Stomach (tissue), 9 donors: ENCODE measurements around the gene MBOAT2. TPM values are rescaled to one million over a fixed set of nuclear protein-coding genes. Genes with fewer than 3 reads are reported as not detected.

ENCODE experiments used
- DNase-seq, 2 donors: peaks; one replicate each; pipeline versions ENCODE4 v3.0.0 to v3.0.0-alpha.2; 2013 to 2019
- H3K27ac ChIP-seq, 5 donors: fragments of 200-600 bp in 4 of 5; sonication (generic) in 4 of 5; one replicate each; pipeline ENCODE4 v1.5.1; 2013 to 2019; ENCODE audit warnings: mild to moderate bottlenecking in 1 of 5, moderate library complexity in 1 of 5
- H3K27me3 ChIP-seq, 3 donors: fragments of 200-600 bp; sonication (generic); one replicate each; pipeline ENCODE4 v1.5.1; 2017 to 2019; ENCODE audit warnings: mixed run types in 1 of 3
- H3K36me3 ChIP-seq, 4 donors: fragments of 200-600 bp; sonication (generic); 1 replicate in 3 of 4; 2 replicates in 1 of 4; pipeline ENCODE4 v1.5.1; 2016 to 2019
- H3K4me1 ChIP-seq, 4 donors: fragments of 200-600 bp; sonication (generic); one replicate each; pipeline ENCODE4 v1.5.1; 2016 to 2019
- H3K4me3 ChIP-seq, 4 donors: fragments of 200-600 bp; sonication (generic) in 3 of 4; one replicate each; pipeline ENCODE4 v1.5.1; 2016 to 2019; ENCODE audit warnings: mild to moderate bottlenecking in 1 of 4
- H3K9me3 ChIP-seq, 4 donors: fragments of 200-600 bp; sonication (generic); one replicate each; pipeline ENCODE4 v1.5.1; 2016 to 2019
- CTCF ChIP-seq, 7 experiments: fragments of 450-650 bp in 4 of 7; fragments of 200-600 bp in 3 of 7; sonication (generic) in 3 of 7; IDR thresholded peaks; one replicate each; pipeline ENCODE4 v1.5.1; 2016 to 2019; ENCODE audit warnings: antibody characterized with exemption in 7 of 7, control low read depth in 2 of 7, mild to moderate bottlenecking in 1 of 7
- EP300 ChIP-seq: sonication (generic); formaldehyde crosslinking; IDR thresholded peaks from one replicate; pipeline ENCODE4 v1.6.1; 2017; ENCODE audit warnings: antibody characterized with exemption
- POLR2A ChIP-seq, 4 donors: fragments of 450-650 bp; IDR thresholded peaks; one replicate each; pipeline ENCODE4 v1.6.1; 2016; ENCODE audit warnings: antibody characterized with exemption in 4 of 4, control low read depth in 2 of 4, mild to moderate bottlenecking in 1 of 4, moderate library complexity in 1 of 4
- POLR2AphosphoS5 ChIP-seq, 3 donors: sonication (generic); formaldehyde crosslinking; IDR thresholded peaks; one replicate each; pipeline ENCODE4 v1.6.1; 2016; ENCODE audit warnings: antibody characterized with exemption in 3 of 3
- WGBS, 5 donors: extraction: QIAGEN DNeasy Blood & Tissue Kit in 3 of 5; methylation state at CpG; one replicate each; pipeline versions ENCODE4 v1.1.5 to v1.1.7; 2013 to 2018; 5-methylcytosine and 5-hydroxymethylcytosine counted together
- intact Hi-C: fragments of 100-400 bp; cut with DNase I; formaldehyde crosslinking; loops from one replicate; pipeline ENCODE4 v1.15.1; 2023; ENCODE audit warnings: low total_unique reads
- polyA plus RNA-seq, 3 donors: library from polyadenylated mRNA; stranded (reverse); fragments of 200-250 nt; gene quantifications; one replicate each; pipeline ENCODE4 v1.2.3, GENCODE V29; 2013
- total RNA-seq, 5 donors: library from RNA; depleted of rRNA; stranded (reverse); fragments of >200 nt; gene quantifications; one replicate each; pipeline versions ENCODE4 v1.1.0 to v1.2.3, GENCODE V29; 2014 to 2016
- donor health status: healthy with polysubstance abuse.
- donor health status: Bipolar disorder and iron deficiency.
- donor health status: healthy.

The MBOAT2 gene
- total and polyA plus RNA-seq, 8 donors = 2.2 to 65.5 (median 12.9) TPM

GRCh38 chr2:8822218-8822617 is 181.3 kb downstream of the MBOAT2 start:
- Histone ChIP-seq H3K27ac (peak overlapping the region in 2 of 5 donors; percentile 43 to 67), H3K9me3 (no peaks in the 10 kb centered on the region), H3K36me3 (peaks cover 4 to 55% (median 44%) of the 10 kb centered on the region in 4 donors), H3K4me3 (no peak overlapping the region), H3K4me1 (peaks cover 0 to 25% (median 16%) of the 10 kb centered on the region in 4 donors), H3K27me3 (no peaks in the 10 kb centered on the region)
- DNase-seq = no peak
- intact Hi-C loops = no loop called here
- TF ChIP-seq POLR2A (IDR thresholded peaks at IDR 0.05) (no peak), EP300 (no peak)
- WGBS, 5 donors = 73 to 92% (median 84%) methylated on average over 4 of the region's 4 CpGs

- Histone ChIP-seq H3K4me3 (no peak overlapping the region), H3K27ac (peak overlapping the region in 2 of 5 donors; percentile 43 to 67), H3K36me3 (peaks cover 4 to 56% (median 46%) of the 10 kb centered on the region in 4 donors), H3K9me3 (no peaks in the 10 kb centered on the region), H3K4me1 (peaks cover 0 to 25% (median 16%) of the 10 kb centered on the region in 4 donors), H3K27me3 (no peaks in the 10 kb centered on the region)
- DNase-seq = peak in 1 of 2 donors; percentile 36
- TF ChIP-seq POLR2A (IDR thresholded peaks at IDR 0.05) = no peak
- peak; percentile 28 for TF ChIP-seq EP300
- TF ChIP-seq POLR2AphosphoS5 (IDR thresholded peaks at IDR 0.05) = peak; percentile 37 to 84 (median 76)
- no peak for TF ChIP-seq CTCF (IDR thresholded peaks at IDR 0.05)
- WGBS, 5 donors = 67 to 75% (median 70%) methylated on average over 8 of the region's 8 CpGs
- intact Hi-C loops = no loop called here
Measured at GRCh38 chr2:8821276-8822217, 181.9 kb downstream of the MBOAT2 start.

GRCh38 chr2:8819948-8820347 is 183.5 kb downstream of the MBOAT2 start:
- no peak for TF ChIP-seq POLR2A (IDR thresholded peaks at IDR 0.05)
- no peak for TF ChIP-seq POLR2AphosphoS5 (IDR thresholded peaks at IDR 0.05)
- no peak for TF ChIP-seq CTCF (IDR thresholded peaks at IDR 0.05)
- TF ChIP-seq EP300 = no peak
- Histone ChIP-seq H3K27me3 (no peaks in the 10 kb centered on the region), H3K36me3 (peaks cover 4 to 57% (median 46%) of the 10 kb centered on the region in 4 donors), H3K9me3 (no peaks in the 10 kb centered on the region), H3K4me3 (no peak overlapping the region), H3K4me1 (peaks cover 0 to 25% (median 16%) of the 10 kb centered on the region in 4 donors), H3K27ac (no peak overlapping the region)
- 81 to 91% (median 84%) methylated on average over 8 of the region's 8 CpGs for WGBS, 5 donors
- DNase-seq = no peak
- intact Hi-C loops = no loop called here

- no peak overlapping the region for H3K27ac ChIP-seq
- TF ChIP-seq POLR2A (IDR thresholded peaks at IDR 0.05) (no peak), EP300 (no peak), CTCF (IDR thresholded peaks at IDR 0.05) (no peak), POLR2AphosphoS5 (IDR thresholded peaks at IDR 0.05) (no peak)
- H3K4me3 ChIP-seq = no peak overlapping the region
- H3K27me3 ChIP-seq = no peaks in the 10 kb centered on the region
- no peak for DNase-seq
- intact Hi-C loops = no loop called here
- 84 to 87% (median 84%) methylated on average over 5 of the region's 5 CpGs for WGBS, 5 donors
- H3K36me3 ChIP-seq = peaks cover 4 to 57% (median 46%) of the 10 kb centered on the region in 4 donors
- H3K9me3 ChIP-seq = no peaks in the 10 kb centered on the region
- peaks cover 0 to 25% (median 16%) of the 10 kb centered on the region in 4 donors for H3K4me1 ChIP-seq
Measured at GRCh38 chr2:8819194-8819593, 184.3 kb downstream of the MBOAT2 start.
